OCI-LY1 (cell line): ENCODE results near the gene PRELP.

Experiments
- CTCF ChIP-seq: fragments of 200-600 bp; sonication (generic), shearing (Covaris generic); IDR thresholded peaks from 2 replicates; pipeline ENCODE4 v1.5.1; 2017; ENCODE audit warnings: mild to moderate bottlenecking, antibody characterized with exemption, low read length, moderate library complexity, mixed read lengths
- EZH2 ChIP-seq: fragments of 200-600 bp; sonication (generic), shearing (Covaris generic); IDR thresholded peaks from 2 replicates; pipeline ENCODE4 v1.8.0; 2017; ENCODE audit warnings: borderline replicate concordance, mixed run types, mild to moderate bottlenecking, antibody characterized with exemption, low read length, moderate library complexity, mixed read lengths

GRCh38 chr1:203477748-203478147 lies 2.1 kb downstream of the PRELP start:
- no peak for TF ChIP-seq EZH2
- no peak for TF ChIP-seq CTCF
